NCI-H748 treated with DMSO at 0.1 percent for 48 hours (cell line): ENCODE results near the gene DDI2.
"Not testable (repeated sequence)": the region's sequence is repeated elsewhere in the genome, so short reads cannot be mapped to it uniquely, and the experiment has no call there.

Experiments used
- DNase-seq: peaks from one replicate; lab custom pipeline; 2025; lab: John Stamatoyannopoulos, UW

The DDI2 gene

DNA sequence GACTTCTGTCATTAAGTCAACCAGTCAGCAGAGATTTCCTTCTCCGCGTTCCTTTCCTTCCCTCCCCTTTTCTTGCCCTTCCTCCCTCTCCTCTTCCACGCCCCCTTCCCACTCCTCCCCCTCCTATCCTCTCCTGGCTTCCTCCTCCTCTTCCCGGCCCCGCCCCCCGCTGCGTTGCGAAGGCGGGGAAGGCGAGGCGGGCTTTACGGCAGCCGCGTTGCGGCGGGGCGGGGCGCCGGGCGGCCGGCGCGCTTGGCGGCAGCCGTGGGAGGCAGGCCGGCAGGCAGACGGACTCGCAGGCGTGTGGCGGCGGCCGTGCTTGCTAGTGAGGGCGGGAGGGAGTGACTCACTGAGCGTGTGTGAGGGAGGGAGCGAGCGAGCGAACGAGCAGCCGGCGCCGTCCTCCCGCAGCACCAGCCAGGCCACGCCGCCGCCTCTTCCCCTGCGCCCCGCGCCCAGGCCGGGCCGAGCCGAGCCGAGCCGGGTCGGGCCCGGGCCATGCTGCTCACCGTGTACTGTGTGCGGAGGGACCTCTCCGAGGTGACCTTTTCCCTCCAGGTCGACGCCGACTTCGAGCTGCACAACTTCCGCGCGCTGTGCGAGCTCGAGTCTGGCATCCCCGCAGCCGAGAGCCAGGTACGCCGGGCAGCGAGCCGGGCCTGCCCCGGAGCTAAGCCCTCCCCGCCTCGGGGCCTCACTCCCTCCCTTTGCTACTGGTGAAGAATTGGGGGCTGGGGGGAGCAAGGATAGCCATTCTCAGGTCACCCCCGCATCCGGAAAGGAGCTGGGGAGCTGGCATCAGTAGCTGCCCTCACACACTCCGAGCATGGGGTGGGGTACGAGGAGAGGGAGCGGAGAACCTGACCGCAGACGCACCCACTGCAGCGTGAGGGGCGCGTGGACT is at the start of gene DDI2:
DDI2 (plus strand) TSS at position 286 of the 904 bp plus-strand sequence; CDS start at position 499, 213 bp downstream.
- DNase-seq = peak; percentile 78

DNA sequence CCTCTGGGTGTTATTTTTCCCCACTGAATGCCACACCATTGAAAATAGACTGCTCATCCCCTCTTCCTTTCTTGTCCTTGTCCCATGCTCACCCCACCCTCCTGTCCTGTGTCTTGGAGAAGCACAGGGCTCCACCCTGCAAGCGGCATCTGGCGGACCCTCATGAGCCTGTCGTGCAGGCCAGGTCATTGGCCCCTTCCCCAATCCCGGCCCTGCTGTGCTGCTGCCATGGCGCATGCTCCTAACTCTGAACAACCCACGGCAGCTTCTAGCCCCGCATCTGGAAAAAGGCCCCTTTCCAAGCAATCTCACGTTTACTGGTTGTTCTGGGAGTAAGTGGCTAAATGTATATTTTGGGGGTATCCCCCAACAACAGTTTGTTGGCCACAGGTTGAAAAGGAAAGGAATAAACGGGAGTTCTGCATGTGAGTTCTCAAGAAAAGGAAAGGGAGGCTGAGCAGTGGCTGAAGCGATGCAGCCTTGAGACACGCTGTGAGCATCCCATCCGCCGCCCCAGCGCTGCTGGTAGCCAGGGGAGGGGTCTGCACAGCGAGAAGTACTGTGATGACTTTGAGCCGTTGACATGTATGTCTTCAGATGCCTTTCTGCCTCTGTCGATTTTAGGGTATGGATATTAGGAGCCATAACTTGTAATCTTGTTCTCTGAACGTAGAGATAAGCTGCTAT is 48.7 kb upstream of the DDI2 start:
- no peak for DNase-seq

DNA sequence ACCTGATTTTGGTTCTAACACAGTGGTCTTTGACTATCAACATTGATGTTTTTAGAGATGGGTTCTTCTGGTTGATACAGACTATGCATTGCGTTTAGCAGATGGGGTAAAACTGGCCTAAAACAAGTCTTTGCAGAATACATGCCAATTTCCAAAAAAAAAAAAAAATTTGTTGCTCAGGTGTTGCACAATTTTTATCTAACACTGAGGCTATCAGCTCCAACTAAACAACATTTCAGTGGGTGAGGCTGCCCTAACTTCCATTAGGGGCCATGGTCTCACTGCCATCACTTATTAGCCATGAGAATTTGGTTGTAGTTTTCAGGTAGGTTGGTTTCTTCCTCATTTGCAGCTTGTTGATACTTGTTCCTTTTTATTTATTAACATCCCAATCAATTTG is 46.4 kb upstream of the DDI2 start:
- DNase-seq = no peak

DNA sequence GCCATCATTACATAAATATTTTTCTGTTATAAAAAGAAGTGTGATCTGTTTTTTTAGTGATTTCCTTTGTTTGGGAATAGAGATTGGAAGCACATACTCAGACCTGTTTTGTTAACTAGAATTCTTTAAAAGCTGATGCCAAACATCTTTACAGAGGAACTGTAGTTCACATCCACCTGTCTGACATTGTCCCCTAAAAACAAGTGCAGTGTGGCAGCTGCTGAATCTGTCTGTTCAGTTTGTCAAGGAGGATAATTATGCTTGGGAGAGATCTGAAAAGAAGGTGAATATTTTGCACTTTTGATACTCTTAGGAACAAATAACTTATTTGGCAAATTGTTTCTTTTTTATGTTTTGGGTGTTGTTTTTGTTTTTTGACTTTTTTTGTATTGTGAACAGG is 46.0 kb upstream of the DDI2 start:
- DNase-seq = no peak

DNA sequence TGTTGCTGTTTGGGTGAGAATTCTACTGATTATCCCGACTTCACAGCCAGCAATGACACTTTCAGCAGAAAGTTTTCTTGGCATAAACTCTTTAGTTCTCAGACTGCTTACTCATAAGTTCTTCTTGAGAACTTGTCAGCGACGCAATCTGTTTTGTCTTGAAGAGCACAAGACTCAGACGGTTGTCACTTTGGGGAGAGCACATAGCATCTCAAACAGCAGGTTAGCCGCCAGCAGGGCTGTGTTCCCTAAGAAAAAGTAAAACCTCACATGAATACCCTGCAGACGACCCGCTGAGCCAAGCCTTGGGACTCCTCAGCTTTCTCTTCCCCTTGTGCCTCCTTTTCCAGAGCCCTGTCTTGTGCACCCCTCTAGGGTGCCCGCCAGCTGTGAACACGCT is 43.8 kb upstream of the DDI2 start:
- DNase-seq = no peak

DNA sequence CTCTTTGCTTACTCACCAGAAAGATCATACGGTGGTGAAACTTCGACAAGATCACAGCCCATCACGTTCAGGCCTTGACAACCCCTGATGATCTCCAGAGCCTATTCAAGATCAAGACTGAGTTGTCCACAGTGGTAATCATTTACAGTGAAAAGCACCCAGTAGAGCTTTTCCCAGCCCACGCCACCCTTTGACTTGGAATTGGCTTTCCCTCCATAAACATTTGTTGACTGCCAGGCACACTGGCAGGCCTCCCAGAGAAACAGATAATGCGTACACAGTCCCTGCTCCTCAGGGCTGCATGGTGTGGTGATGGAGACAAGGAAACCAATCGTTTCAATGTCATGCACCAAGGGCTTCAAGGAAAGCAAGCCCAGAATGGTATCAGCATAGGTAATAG is 42.5 kb upstream of the DDI2 start:
- DNase-seq = no peak

DNA sequence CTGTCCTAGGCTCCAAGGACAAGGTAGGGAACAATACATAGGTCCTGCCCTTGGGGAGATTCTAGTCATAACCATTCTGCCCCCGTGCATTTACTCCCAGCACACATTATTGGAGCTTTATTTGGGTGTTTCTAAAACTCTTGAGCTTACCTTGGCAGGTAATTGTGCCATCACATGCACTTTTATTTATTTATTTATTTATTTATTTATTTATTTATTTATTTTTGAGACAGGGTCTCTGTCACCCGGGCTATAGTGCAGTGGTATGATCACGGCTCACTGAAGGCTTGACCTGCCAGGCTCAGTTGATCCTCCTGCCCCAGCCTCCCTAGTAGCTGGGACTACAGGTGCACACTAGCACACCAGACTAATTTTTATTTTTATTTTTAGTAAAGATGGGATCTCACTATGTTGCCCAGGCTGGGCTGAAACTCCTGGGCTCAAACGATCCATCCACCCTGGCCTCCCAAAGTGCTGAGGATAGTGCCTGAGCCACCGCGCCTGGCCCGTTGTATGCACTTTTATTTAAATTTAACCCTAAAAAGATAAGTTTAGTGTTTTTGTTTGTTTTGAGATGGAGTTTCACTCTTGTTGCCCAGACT is 41.6 kb upstream of the DDI2 start:
- no peak for DNase-seq

DNA sequence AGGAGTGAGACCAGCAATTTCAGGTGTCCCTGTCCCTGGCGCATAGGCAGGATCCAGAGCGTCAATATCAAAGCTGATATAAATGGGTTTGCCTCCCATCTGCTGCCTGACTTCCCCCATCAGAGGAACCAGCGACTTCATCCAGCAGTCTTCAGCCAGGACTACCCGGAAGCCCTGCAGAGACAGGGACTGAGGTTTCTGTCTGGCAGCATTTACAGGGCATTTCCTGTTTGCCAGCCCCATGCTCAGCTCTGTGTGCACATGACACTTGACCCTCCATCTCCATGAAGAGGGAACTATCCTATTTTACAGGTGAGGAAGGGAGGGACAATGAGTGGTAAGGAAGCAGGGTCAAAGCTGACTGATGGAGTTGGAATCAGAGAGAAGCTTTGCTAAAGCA is 39.6 kb upstream of the DDI2 start:
- DNase-seq = no peak

DNA sequence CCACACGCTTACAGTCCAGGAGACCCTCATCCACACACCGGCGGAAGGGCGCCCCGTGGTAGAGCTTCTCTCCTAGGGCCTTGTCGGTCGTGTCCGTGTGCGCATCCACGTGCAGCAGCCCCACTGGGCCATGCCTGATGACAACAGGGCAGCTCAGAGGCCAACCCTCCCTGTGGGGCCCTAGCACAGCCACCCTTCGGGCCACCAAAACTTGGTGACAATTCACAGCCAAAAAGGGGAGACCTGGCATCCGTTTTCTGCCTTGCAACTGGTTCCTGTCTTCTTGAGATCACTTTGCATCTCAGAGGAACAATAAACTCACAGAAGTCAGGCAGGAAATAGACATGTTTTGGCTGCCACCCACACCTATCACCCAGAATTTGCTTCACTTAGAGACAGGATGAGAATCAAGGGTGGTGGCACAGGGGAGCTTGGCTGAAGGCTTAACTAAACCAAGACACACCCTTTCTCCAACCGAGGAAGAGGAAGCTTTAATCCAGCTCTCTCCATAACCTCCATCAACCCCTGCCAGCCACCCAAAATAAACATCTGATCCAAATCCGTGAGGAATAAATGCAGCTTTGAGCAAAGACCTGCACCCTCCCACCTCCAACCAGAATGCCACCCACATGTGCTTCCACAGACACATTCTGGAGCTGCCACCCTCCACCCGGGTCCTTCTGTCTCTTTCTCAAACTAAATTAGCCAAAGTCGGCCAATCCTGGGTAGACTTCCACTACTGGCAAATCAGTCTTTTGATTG is 38.2 kb upstream of the DDI2 start:
- DNase-seq = no peak

DNA sequence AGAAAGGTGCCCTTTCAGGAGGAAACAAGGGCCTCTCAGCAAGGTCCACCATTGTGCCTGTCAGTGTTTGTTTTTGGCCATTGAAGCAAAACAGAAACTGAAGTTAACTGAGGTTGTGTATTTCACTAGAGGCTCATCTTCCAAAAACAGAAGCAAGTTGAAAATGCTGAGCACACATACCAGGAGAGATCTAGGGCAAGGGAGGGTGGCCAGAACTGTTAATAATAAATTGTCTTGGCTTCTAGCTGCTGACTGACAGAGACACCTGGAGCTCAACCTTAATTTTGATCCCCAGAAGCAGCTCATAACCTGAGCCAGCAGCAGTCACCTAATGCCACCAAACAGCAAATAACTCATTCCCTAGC is 37.6 kb upstream of the DDI2 start:
- no peak for DNase-seq

DNA sequence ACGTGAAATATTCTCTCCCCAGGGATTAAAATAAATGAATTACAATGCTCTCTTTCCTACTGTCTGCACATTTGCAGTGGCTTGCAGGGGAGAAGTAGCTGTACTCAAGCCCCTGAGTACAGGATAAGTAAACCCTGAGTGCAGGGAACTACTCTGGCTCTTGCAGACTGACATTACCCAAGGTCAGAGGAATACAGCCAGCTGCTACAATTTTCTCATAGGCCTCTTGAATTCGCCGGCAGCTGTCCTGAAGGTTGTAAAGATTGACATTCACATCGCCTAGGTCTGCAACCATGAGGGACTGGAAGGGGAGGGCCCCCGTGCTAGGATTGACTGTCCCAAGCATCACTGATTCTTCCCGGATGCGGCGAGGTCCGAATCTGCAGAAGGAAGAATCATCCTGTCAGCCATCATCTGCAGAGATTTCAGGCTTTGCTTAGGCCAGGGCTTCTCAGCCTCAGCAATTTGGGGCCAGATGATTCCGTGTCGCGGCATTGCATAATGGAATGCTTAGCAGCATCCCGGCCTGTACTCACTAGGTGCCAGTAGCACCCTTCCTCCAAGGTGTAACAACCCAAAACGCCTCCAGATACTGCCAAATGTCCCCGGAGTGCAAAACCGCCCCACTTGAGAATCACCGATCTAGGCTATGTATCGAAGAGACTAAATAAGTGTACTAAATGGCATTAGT is 34.1 kb upstream of the DDI2 start:
- no peak for DNase-seq

DNA sequence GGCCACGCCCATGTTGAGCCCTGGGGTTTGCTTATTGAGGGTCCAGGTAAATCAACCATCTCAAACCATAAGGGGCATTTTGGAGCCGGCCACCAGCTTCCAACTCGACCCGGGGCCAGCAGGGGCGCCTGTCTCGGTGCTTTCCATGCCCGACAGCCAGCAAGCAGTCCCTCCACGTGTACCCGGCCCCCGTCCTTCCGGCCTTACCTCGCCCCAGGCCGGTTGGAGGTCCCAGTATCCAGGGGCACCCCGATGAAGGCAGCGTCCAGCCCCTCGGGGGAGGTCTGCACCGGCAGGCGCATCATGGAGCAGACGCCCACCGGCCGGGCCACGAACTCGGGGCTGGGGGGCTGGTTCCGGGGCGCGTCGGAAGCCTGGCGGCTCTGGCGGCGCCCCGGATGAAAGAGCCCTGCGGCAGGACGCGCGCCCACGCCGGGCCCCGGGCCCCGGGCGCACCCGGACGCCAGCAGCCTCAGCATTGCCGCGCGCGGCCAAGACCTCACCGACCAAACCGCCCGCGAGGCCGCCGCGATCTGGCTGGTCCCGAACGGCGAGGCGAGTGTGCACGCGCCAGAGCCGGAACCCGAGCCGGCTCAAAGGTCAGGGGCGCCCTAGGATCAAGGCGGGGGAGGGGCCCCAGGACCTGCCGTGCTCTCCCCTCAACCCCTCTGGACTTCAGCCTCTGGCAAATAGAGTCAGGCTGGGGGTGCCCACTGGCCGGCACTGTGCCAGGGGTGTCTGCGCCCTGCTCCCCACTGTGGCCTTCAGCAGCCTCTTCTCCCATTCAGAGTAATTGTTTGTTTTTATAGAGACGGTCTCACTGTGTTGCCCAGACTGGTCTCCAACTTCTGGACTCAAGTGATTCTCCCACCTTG is 32.5 kb upstream of the DDI2 start, which contains the start of gene AGMAT:
AGMAT (minus strand) TSS at position 563 of the 875 bp plus-strand sequence; CDS start at position 479, 84 bp downstream.
- no peak for DNase-seq

DNA sequence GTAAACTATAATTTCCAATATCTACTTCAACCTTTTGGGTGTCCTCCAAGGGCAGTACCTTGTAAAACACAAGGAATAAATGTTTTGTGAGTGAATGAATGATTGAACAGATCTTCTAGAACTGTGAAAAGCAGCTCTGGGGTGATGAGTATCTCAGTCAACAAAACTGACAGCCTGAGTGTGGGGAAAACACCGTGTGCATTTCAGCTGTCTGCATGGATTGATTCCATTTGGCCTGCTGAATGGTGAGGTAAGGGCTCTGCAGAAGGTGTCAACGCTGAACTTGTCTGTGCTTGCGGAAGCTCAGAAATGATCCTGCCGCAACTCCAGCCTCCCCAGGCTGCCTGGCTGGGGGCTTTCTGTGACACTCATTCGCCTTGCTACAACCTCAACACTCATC is 25.0 kb upstream of the DDI2 start:
- DNase-seq = no peak

DNA sequence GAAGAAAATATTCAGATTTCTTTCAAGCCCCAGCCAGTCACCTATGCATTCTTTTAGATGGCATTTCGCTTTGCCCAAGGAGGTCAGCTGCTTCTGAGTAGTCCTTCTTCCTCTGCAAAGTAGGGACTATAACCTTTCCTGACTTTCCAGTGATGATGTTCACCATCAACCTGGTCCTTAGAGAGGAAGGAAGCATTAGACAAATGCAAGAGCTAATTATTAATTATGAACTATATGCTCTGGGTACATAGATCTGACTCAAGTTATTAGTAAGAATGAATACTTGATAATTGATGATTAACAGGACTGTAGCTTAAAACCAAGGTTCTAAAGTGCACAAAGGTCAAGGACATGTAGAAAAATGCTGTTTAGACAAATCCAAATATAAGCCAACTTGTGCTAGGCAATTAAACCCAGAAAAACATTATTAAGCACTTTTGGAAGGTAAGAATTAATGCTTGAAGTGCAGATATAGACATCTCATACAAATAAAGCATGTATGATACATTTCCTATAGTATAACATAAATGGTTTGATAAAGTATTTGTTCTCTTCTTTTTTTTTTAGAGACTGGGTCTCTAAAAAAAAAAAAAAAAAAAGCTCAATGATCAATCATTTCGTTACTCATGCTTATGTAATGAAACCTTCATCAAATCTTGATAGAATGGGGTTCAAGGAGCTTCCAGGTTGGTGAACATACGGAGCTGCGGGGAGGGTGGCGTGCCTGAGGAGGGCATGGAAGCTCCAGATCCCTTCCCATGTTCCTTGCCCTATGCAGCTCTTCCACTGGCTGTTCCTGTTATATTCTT is 21.2 kb upstream of the DDI2 start:
- DNase-seq = no peak

DNA sequence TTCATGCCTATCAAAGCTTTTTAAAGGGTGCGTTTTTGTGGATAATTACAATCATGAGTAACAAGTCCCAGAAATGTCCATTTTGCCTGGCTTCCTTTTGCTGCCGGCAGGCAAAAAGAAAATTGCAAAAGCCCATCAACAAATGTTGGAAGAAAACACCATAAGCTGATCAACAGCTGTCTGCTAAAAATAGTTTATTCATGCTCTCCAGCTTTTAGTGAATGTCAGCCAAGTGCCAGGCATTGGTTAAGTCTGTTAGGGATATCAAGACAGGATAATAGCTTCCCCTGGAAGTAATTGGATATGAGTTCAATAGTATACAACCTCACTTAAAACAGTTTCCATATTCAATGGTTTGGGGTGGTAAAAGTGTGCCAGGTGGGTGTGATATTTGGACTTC is 18.8 kb upstream of the DDI2 start:
- DNase-seq = no peak

DNA sequence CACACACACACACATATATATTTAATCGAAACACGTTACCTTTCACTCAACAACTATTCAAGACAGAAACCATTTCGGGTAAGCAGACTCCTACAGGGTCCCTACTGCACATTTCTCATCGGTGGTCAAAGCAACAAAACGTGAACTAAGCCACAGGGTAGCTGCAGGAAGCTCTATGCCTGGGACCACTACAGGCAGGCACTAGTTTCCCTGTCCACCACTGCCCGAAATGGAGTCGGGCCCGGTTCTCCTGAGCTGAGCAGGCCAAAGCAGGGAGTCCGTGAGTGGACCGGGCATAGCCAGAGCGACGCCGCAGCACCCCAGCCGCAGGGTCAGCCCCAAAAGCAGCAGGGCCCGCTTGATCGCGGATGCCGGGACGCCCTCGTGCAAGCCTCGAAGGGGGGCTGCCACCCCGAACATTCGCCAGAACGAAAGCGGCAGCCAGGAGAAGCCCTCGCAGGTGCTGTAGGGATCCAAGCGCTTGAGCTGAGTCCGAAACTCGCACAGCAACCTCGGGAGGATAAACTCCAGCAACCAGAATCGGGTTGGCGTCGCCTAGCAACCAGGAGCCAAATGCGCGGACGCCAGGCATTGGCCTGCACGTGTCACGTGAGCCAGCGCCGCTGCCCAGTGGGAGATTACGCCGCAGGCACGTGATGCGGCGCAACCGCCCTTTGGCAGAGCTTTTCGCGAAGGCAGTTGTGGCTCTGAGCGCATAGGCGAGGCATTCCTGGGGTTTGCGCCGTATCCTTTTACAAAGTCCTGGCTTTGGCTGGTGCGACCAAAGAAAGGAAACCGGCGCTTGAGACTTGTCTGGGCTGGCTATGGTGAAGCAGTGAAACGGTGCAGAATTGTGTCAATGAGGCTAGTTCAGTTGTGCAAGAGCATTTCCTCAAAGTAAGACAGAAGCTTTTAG is 13.9 kb upstream of the DDI2 start:
- DNase-seq = peak; percentile 78

DNA sequence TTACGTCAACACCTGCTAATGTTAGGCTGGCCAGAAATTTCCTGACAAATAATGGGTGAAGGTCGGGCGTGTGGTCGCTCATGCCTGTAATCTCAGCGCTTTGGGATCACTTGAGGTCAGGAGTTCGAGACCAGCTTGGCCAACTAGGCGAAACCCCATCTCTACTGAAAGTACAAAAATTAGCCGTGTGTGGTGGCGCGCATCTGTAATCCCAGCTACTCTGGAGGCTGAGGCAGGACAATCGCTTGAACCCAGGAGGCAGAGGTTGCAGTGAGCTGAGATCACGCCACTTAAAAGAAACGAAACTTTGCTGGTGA is 13.3 kb upstream of the DDI2 start:
- not testable (repeated sequence) for DNase-seq

DNA sequence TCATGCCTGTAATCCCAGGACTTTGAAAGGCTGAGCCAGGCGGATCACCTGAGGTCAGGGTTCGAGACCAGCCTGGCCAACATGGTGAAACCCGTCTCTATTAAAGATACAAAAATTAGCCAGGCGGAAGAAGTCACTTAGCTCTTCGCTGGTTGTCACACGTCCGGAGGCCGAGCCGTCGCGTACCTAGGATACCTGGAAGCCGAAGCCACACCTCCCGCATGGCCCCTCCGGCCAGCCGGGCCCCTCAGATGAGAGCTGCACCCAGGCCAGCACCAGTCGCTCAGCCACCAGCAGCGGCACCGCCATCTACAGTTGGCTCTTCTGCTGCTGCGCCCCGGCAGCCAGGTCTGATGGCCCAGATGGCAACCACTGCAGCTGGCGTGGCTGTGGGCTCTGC is 12.9 kb upstream of the DDI2 start:
- not testable (repeated sequence) for DNase-seq
